Measurements from ENCODE around the gene TWIST2.

TWIST2 gene

DNA sequence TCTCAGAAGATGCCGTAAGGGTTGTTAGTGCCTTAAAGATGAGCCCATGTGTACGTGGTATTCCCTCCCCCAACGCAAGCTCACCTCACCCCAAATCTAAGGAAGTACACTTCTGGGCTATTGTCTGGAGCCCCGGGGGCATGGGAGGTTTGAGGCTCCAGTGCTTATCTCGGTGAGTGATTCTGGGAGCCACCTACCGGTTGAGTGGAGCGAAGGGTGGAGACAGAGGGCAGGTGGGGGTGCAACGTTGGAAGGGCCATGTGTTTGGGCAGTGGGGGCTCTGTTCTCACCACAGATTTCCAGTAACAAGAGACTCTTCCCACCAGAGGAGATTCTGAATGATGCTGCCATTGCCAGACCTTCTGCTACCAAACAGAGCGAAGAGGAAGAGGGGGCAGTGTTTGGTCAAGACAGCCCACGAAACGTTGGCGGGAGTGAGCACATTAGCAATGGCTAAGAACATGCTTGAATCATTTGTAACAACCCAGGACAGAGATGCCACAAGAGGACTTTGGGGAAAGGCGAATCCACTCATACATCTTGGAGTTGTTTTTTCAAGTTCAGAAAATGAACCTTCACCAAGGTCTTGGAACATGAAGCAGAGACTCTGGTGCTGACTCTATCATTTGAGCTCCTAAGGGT, 38.7 kb downstream of the TWIST2 start:
- in situ Hi-C loops (cut with HindIII; ENCODE audit: low sequenced_read_pairs), result no loop called here

DNA sequence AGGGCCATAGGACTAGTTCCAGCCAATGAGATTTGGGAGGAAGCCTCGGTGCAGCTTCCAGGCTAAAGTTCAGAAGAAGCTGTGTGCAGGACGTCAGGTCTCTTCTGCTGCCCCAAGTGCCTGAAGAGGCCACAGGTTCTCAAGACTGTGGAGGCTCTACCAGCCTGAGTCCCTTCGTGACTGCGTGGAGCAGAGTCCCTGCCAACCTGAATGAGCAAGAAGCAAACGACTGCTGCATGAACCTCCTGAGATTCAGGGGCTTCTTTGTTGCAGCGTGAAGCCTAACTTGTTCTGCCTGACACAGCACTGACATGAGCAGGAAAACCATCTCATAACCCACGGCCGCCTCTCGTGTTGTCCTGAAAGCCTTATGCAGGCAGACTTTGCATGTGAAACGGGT, 39.7 kb downstream of the TWIST2 start:
- in situ Hi-C loops (cut with HindIII; ENCODE audit: low sequenced_read_pairs), result no loop called here

DNA sequence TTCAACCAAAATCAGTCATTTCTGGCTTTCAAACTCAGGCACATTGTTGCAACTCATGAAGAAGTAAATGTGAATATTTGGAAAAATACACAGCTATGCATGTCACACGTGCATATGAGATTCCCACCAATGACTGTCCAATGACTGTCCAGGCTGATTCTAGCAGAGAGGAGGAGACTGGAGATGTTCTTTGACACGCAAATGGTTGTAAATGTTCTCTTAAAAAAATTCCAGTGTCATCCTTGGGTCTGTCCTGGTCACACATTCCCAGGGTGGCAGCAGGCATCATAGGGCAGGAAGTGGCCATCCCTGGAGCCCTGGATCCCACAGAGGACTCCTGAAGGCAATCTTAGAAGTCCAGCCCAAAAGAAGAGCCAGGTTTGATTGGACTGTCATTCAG, 40.9 kb downstream of the TWIST2 start:
- in situ Hi-C loops (cut with HindIII; ENCODE audit: low sequenced_read_pairs), result no loop called here

DNA sequence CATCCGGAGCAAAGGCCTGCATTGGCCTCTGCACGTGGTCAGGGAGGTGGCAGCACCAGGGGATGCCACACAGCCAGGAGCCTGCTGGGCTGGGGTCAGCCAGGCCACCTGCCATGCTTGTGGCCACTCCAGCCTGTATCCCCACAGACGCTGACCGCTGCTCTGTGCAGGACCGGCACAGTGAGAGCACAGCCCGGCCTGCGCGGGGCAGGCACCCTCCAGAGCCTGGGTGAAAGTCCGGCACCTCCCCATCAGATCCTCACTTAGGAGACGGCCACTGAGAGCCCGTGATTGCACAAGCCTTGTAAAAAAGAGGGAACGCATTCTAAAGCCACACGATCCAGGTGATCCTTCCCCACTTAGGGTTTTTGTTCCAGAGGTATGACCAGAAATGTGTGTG, 42.2 kb downstream of the TWIST2 start:
- in situ Hi-C loops (cut with HindIII; ENCODE audit: low sequenced_read_pairs), result no loop called here

DNA sequence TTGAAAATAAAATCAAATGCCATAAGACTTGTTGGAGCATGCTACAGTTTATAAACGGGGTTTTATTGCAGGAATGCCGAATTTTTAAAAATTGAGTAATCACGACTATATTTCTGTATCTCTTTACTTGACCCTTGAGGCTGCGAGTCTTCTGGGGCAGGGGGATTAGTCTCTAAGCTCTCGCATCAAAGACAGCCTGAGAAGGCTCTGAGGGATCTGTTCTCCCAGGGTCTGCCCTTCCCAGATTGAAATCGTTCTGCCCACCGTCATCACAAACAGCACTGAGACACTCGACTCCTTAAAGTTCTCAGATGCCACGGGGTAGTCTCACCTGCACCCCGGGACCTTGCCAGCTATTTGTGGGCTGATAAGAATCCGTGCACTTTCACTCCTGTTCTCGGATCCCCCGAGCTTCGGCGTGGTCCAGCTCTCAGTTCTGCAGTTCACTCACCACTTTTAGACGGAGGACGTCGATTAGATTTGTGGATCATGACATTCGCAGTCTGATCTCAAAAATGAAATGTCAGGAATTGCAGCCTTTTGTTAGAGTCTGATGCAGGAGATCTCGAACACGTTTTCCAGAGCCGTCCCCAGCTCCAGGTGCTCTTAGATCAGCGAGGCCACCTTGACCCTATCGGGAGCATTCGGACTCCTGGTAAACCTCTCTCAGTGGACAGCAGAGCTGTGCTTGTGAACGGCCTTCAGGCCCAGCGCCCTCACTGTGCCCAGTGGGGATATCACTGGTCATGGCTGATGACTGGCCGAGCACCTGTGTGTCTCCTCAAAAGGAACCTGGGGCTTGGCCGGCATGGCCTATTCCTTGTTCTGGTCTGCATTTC, 43.0 kb downstream of the TWIST2 start:
- in situ Hi-C loops (cut with HindIII; ENCODE audit: low sequenced_read_pairs), result no loop called here

DNA sequence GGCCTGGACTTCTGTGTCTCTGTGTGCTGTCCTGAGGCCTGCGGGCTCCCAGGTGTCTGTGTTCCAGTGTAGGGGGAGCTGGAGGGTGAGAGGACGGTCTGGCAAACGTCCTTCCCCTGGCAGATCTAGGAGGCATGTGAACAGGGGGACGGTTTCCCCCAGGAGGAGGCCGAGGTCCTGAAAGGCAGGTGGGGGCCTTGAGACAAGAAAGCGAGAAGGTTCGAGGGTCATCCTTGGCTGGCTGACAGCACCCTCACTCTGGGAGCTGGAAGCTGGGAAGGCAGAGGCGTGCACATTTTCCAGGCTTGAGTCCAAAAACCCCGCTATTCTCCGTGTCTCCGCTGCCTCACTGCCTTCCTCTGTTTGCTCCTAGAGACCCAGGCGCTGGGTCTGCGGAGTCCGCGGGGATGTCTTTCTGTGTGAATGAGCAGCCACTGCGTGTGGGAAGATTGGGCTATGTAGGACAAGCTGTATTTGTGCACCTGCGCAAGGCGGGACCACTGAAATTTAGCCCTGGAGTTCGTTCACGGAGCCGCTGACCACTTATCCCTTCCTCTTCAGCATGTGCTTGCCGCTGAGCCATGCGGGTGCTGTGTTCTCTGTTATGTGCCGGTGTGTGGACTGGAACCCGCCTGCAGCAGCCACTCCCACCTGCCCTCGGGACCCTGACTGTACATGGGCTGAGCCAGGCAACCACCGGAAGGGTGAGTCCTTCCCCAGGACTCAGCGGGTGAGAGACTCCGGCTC, 43.7 kb downstream of the TWIST2 start:
- in situ Hi-C loops (cut with HindIII; ENCODE audit: low sequenced_read_pairs), result no loop called here

DNA sequence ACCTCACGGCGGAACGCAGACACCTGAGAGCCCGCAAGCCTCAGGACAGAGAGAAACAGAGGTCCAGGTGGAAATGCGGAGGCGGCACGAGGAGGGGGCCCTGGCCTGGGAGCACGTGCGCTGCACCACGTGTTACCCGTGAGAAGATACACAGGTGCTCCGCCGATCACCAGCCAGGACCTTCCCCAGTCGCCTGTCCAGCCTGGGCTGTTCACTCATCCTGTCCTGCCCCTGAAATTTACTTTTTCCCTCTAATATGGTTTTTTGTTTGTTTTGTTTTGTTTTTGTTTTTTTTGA, 44.3 kb downstream of the TWIST2 start:
- in situ Hi-C loops (cut with HindIII; ENCODE audit: low sequenced_read_pairs), result no loop called here

DNA sequence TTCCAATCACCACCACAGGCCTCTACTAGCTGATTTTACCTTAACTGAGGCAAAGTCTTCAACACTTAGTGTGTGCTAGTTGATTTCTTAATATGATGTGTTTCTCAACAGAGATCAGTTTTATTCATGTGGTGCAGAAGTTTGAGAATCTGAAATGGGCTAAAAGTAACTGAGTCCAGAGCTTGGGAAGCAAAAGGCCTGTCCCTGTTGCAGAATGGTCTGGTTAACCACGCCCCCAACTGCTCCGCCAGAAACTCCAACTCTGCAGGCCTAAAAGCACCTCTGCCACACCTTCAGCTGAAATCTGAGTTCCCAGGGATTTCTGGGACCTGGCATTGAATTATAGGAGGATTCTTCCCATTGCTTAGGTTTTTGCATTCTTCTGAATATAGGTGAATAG, 44.9 kb downstream of the TWIST2 start:
- in situ Hi-C loops (cut with HindIII; ENCODE audit: low sequenced_read_pairs), result no loop called here

DNA sequence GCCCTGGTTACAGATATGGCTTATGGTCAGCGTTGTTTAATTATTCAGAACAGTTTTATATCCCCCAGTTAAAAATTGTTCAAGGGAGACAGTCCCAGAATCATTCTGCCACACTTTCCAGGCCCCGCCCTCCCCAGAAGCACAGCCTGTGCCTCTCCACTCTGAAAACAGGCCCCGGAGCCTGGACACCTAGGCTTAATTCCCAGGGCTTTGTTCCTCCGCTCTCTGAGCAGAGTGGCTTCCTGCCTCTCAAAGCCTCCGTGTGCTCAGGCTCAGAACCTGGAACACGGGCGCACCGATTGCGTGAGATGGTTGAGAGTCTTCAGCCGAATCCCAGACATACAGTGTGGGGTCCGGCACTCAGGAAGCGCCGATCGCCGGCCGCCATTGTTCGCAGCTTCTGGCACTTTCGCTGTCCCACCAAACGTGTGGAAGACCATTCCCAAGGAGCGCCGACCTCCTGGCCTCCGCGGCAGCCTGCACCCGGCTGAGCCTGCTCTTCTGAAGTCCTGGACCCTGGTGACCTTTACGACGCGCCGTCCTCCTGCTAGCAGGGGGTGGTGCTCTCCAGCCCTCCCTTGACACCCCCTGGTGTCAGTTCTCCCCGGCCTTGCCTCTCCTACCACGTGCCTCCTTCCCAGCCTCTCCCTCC, 45.6 kb downstream of the TWIST2 start:
- in situ Hi-C loops (cut with HindIII; ENCODE audit: low sequenced_read_pairs), result no loop called here

DNA sequence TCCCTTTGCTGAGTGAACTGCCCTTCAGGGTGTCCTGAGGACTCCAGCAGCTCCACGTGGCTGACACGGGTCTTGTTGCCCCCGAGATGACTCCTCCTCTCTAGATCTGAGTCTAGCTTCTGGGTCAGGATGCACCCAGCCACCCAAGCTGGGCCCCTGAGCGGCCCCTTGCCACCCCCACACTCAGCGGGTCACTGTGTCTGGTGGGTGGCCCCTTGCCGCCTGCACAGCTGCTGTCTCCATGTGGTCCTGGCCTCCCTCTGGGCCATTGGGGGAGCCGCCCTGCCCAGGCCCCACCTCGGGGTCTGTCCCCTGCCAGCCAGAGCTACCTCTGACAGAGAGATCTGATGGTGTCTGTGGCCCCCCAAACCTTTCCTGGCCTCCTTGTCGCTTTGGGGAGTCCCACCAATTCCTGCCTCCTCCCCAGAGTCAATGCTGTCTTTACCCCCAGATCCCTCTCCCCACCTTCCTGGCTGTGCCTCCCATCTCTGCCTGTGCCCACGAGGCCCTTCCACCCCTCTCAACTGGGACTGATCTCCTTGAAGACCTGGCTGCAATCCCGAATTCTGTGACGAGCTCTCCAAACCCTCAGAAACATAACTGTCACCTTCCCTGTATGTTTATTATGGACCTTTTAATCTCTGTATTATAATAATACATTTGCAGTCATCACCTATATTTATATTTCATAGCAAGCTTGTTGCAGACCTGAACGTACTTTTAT, 46.5 kb downstream of the TWIST2 start:
- in situ Hi-C loops (cut with HindIII; ENCODE audit: low sequenced_read_pairs), result no loop called here

DNA sequence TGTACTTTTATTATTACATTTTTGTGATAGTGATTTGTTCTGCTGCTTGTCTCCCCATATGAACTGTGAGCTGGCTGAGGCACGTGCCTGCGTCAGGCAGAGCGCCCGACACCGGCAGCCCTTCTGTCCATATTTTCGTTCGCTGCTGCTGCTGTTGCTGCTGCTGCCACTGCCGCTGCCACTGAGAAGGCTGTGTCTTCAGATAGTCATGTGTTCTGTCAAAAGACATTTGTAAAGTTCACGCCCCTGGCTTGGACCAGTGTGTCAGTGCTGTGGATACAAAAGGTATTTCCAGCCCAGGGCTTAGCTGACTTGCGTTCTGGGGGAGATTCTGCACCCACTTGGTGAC, 47.0 kb downstream of the TWIST2 start:
- in situ Hi-C loops (cut with HindIII; ENCODE audit: low sequenced_read_pairs), result no loop called here

DNA sequence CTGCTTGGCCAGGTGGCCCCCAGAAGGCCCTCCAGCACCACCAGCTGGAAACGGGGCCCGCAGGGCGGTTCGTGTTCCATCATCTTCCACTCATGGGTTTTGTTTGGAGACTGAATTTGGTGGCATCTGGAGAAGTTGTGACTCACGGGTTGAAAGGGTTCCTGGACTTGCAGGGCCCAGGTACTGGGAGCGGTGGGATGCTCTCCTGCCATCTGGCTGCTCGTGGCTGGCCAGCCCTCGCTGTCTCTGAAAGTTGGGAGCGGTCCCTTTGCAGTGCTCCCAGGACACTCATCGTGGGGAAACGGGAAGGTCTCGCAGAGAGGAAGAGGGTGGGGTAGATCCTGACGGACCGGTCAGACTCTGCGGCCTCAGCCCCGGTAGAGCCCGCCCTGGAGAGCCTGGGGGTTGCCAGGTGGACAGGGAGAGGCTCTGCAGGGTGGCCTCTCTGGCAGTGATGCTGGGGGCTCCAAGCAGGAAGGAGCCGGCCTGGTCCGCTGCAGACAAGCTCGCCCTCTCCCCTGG, 47.5 kb downstream of the TWIST2 start:
- in situ Hi-C loops (cut with HindIII; ENCODE audit: low sequenced_read_pairs), result no loop called here

DNA sequence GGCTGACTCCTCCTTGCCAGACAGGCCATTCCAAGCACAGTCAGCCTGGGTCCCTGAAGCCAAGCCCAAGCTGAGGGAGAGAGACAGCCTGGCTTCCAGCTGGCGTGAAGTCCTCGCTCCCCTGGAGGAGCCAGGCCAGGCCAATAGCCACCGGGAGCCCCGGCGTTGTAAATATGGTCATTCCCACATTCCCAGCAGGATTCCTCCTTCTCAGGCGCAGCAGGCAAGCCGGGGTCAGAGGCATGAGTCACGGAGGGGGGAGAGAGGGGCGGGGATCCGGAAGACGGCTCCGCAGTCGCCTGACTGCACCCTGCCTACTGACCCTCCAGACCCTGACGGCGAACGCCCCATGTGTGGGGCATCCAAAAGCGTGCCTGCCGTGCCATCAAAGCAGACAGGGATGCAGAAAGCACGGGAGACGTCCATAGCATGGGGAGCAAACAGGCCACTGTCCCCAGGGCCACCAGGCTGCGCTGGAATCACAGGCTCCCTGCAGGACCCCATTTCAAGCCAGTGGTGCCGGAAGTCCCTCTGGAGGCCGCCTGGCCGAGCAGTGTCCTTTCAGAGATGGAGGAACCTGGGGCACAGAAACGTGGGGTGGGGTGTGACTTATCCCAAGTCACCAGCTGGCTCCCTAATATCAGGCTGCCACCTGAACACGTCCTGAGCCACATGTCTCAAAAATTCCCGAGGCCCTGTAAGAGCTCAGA, 48.2 kb downstream of the TWIST2 start:
- in situ Hi-C loops (cut with HindIII; ENCODE audit: low sequenced_read_pairs), result no loop called here

DNA sequence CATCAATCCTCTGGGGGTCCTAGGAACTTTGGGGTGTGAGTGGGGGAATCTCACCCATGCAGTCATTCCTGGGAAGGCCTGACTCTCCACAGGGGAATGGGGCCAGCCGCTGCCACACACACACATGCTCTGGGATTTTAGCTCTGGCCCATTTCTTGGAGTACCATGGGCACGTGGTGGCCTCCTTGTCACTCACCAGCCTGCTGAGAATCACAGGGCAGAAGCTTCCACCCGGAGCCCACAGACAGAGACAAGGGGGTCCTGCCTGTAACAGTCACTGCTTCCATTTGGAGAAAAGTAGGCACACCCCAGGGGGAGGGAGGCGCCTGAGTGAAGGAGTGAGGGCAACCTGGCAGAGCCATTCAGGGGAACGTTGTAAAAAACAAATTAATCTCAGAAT, 48.8 kb downstream of the TWIST2 start:
- in situ Hi-C loops (cut with HindIII; ENCODE audit: low sequenced_read_pairs), result no loop called here

DNA sequence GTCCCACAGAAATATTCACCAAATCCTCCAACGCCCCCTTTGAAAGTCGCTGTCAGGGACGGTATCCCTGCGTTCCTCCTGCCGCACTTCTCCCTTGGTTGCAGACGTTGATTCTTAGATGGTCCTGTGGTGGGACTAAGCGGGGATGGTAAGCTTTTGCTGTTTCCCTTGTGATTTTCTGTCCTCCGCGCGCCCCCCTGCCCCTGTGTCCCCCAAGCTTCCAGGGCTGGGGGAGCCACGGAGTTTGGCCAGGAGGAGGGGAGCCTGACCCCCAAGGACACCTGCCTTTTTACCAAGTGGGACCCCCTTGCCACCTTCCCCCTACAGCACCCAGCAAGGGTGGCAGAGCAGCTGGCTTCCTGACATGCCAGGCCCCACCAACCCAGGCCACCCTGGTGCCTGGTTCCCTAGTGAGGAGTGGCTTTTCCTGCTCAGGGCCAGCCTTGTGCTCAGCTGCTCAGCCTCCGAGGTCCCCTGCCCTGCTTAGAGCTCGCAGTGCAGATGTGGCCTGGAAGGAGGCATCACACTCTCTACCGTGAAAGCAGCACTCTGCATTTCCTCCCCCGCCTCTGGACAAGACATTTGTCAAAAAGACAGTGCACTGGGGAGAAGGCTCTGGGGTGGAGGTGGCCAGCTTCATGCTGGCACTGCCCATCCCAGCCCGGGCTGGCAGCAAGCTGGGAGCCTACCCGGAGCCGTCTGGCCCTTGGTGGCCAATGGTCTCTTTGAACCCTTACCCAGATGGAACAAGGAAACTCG, 49.4 kb downstream of the TWIST2 start:
- in situ Hi-C loops (cut with HindIII; ENCODE audit: low sequenced_read_pairs), result no loop called here

DNA sequence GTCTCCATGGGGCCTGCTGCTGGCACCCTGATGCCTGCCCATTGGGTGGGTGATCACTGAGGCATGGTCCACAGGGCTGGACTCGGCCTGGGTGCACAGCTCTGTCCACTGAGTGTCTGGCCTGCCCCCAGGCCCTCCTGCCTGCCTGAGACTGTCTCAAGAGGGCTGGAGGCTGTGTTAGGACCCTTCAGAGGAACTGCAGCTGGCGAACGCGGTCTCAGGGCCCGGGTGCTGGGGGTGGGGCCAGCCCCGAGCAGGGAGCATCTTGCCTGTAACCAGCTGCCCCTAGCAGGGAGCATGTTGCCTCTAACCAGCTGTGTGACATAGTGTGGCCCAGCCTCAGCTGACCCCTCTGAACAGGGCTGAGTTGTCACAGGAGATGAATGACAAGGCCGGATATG, 50.0 kb downstream of the TWIST2 start:
- in situ Hi-C loops (cut with HindIII; ENCODE audit: low sequenced_read_pairs), result no loop called here

DNA sequence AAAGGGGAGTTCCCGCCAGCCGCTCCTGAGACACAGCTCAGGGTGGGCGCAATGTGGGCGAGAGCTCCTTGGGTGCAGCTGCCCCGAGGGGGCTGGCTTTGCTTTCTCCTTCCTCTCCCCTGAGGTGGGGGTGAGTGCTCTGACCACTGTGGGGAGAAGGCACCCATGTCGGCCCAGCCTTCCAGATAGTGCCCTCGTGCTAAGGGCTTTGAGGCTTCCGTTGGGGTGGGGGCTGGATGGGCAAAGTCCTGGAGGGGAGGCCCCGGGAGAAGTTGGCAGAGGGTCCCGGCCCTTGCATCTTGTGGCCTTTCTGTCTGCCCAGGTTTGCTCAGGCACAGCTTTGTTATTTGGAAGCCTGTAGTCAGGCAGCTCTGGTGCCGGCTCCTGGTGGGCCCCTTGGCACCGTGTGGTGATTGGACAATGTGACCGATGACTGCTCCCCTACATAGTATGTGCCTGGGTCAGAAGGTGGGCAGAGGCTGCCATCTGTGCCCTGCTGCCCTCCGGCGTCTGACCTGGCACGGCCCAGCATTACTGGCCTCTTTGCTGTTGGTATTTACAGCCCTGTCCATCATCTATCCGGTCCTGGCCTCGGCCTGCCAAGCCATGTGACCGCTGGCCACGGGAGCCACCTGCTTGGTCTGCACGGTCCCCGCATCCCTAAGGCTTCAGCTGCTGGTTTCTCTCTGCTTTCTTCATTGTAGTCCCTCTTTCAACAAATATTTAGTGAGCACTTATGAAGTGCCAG, 50.8 kb downstream of the TWIST2 start:
- in situ Hi-C loops (cut with HindIII; ENCODE audit: low sequenced_read_pairs), result no loop called here

DNA sequence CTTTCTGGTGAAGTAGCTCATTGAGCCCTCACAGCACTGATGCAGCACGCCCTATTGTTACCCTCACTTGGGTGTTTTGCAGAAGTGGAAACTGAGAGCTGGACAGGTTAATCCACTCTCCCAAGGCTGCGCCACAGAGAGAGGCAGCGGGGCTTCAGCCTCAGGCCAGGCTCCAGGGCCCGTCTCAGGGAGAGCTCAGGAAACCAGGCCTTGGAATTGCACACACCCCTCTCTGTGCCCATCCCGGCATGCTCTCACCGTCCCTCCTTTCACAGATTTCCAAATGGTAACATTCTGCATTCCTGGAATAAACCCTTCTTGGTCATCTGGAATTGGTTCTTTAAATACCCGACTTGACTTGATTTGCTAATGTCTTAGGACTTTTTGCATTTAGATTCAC, 51.5 kb downstream of the TWIST2 start:
- in situ Hi-C loops (cut with HindIII; ENCODE audit: low sequenced_read_pairs), result no loop called here

DNA sequence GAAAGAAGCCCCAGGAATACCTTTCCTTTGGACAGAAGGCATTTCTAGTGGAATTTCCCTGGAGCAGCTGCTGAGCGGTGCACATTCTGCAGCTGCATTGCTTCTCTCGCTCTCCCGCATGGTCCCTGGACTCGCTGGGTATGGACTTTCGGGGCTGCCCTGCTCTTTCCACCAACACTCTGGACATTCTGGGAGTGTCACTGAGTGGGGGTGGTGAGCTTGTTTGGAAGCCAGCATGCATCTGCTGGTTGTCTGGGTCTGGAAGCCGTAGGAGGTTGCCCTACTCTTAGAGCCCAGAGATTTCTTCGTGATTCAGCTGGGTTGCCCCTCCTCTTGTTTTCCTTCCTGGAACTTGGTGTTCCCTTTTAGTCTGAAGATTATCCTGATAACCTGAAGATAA, 52.6 kb downstream of the TWIST2 start:
- in situ Hi-C loops (cut with HindIII; ENCODE audit: low sequenced_read_pairs), result no loop called here

Measured in endothelial cell of hepatic sinusoid (primary cell).